ENCODE measurements around the gene ACAD10. TPM values are rescaled to one million over a fixed set of nuclear protein-coding genes. Genes with fewer than 3 reads are reported as not detected.

ACAD10 gene
- total RNA-seq, 1 experiment from 2014 or later = 32.9 TPM

GRCh38 chr12:111803038-111803626 lies 117.3 kb downstream of the ACAD10 start:
- DNase-seq (ENCODE audit: low spot score) = no peak
- ChIA-PET POLR2A (ENCODE audit: low non-redundant PET) (no interaction called here), CTCF (no interaction called here)
- no TSS peak for BruUV-seq (replicated peaks)
- no peaks in the 10 kb centered on the region for H3K4me1 ChIP-seq (ENCODE audit: insufficient read depth, low read length, poor library complexity, severe bottlenecking)
- TF ChIP-seq EZH2 (IDR thresholded peaks at IDR 0.05; ENCODE audit: borderline replicate concordance, low read depth, low read length, poor library complexity, severe bottlenecking) (no peak), CTCF (conservative IDR thresholded peaks at IDR 0.05; ENCODE audit: low read depth, low read length) (no peak)
- no peaks in the 10 kb centered on the region for H3K27me3 ChIP-seq (replicated peaks; ENCODE audit: insufficient read depth, low read depth, low read length, poor library complexity)
- no peak overlapping the region for H3K4me3 ChIP-seq (ENCODE audit: low read depth, low read length, poor library complexity, severe bottlenecking)
- H3K27ac ChIP-seq (ENCODE audit: low read depth, low read length, poor library complexity, severe bottlenecking) = no peak overlapping the region
- H3K36me3 ChIP-seq (ENCODE audit: insufficient read depth, low read length, poor library complexity, severe bottlenecking) = peaks cover 5% of the 10 kb centered on the region
- no peaks in the 10 kb centered on the region for H3K9me3 ChIP-seq (ENCODE audit: low read depth, low read length, poor library complexity, severe bottlenecking)
- intact Hi-C loops (cut with micrococcal nuclease; ENCODE audit: unreplicated experiment) = no loop called here

DNA sequence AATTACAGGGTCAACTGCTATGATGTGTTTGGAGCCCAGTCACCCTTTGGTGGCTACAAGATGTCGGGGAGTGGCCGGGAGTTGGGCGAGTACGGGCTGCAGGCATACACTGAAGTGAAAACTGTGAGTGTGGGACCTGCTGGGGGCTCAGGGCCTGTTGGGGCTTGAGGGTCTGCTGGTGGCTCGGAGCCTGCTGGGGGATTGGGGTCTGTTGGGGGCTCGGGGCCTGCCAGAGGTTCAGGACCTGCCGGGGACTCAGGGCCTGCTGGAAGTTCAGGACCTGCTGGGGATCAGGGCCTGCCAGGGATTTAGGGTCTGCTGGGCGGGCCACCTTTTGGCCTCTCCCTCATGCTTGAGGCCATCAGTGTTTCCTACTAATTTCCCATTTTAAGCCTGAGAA lies 118.0 kb downstream of the ACAD10 start:
- Histone ChIP-seq H3K36me3 (ENCODE audit: insufficient read depth, low read length, poor library complexity, severe bottlenecking) (peaks cover 5% of the 10 kb centered on the region), H3K27me3 (replicated peaks; ENCODE audit: insufficient read depth, low read depth, low read length, poor library complexity) (no peaks in the 10 kb centered on the region), H3K4me3 (ENCODE audit: low read depth, low read length, poor library complexity, severe bottlenecking) (no peak overlapping the region), H3K4me1 (ENCODE audit: insufficient read depth, low read length, poor library complexity, severe bottlenecking) (no peaks in the 10 kb centered on the region), H3K27ac (ENCODE audit: low read depth, low read length, poor library complexity, severe bottlenecking) (no peak overlapping the region), H3K9me3 (ENCODE audit: low read depth, low read length, poor library complexity, severe bottlenecking) (no peaks in the 10 kb centered on the region)
- ChIA-PET CTCF (no interaction called here), POLR2A (ENCODE audit: low non-redundant PET) (no interaction called here)
- BruUV-seq (replicated peaks) = no TSS peak
- TF ChIP-seq CTCF (conservative IDR thresholded peaks at IDR 0.05; ENCODE audit: low read depth, low read length) = no peak
- no peak for TF ChIP-seq EZH2 (IDR thresholded peaks at IDR 0.05; ENCODE audit: borderline replicate concordance, low read depth, low read length, poor library complexity, severe bottlenecking)
- intact Hi-C loops (cut with micrococcal nuclease; ENCODE audit: unreplicated experiment) = no loop called here
- no peak for DNase-seq (ENCODE audit: low spot score)

DNA sequence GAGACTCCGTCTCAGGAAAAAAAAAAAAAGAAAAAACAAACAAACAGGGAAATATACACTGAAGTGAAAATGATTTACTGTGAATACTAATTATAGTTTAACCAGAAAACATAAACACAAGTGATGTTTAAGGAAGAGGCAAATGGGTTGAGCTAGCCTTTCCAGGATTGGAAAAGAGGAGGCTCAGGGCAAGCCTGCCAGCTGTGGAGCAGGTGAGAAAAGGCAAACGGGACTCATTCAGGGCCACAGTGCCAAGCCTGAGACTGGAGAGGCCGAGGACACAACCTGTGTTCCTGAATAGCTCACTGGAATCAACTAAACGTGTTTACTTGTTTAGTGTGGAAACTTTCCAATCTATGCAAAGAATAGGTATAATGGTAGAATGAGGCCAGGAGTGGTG lies 120.5 kb downstream of the ACAD10 start:
- CTCF ChIA-PET = no interaction called here
- peaks cover 4% of the 10 kb centered on the region for H3K36me3 ChIP-seq (ENCODE audit: insufficient read depth, low read length, poor library complexity, severe bottlenecking)
- H3K9me3 ChIP-seq (ENCODE audit: low read depth, low read length, poor library complexity, severe bottlenecking) = no peaks in the 10 kb centered on the region
- H3K27ac ChIP-seq (ENCODE audit: low read depth, low read length, poor library complexity, severe bottlenecking) = no peak overlapping the region
- TF ChIP-seq CTCF (conservative IDR thresholded peaks at IDR 0.05; ENCODE audit: low read depth, low read length) (no peak), EZH2 (IDR thresholded peaks at IDR 0.05; ENCODE audit: borderline replicate concordance, low read depth, low read length, poor library complexity, severe bottlenecking) (no peak)
- POLR2A ChIA-PET (ENCODE audit: low non-redundant PET) = no interaction called here
- H3K4me1 ChIP-seq (ENCODE audit: insufficient read depth, low read length, poor library complexity, severe bottlenecking) = no peaks in the 10 kb centered on the region
- no peak for DNase-seq (ENCODE audit: low spot score)
- H3K27me3 ChIP-seq (replicated peaks; ENCODE audit: insufficient read depth, low read depth, low read length, poor library complexity) = no peaks in the 10 kb centered on the region
- H3K4me3 ChIP-seq (ENCODE audit: low read depth, low read length, poor library complexity, severe bottlenecking) = no peak overlapping the region
- BruUV-seq (replicated peaks) = no TSS peak
- intact Hi-C loops (cut with micrococcal nuclease; ENCODE audit: unreplicated experiment) = no loop called here

Small RNAs within 50 kb of the gene (microRNA-seq; reads per million reads assigned to microRNA genes)
- gene MIR6761 = not detected

Other genes starting within 250 kb of the ACAD10 start
- gene ATXN2, start 86.7 kb upstream of the ACAD10 start, total RNA-seq (2021) = 82.8 and 94.4 TPM in 2 replicates
- gene BRAP, start 97 bp upstream of the ACAD10 start, total RNA-seq (2021) = 23.6 and 23.9 TPM in 2 replicates
- gene ALDH2, start 80.9 kb downstream of the ACAD10 start, total RNA-seq (2021) = 24.5 and 34.8 TPM in 2 replicates
- gene MAPKAPK5, start 156.2 kb downstream of the ACAD10 start, total RNA-seq (2021) = 67.4 and 78.6 TPM in 2 replicates

All from A673 (cell line).